Transverse colon (tissue), 4 donors: Measurements from ENCODE around the gene METTL14.

ENCODE experiments used
- POLR2AphosphoS5 ChIP-seq, 3 donors: sonication (generic); formaldehyde crosslinking; IDR thresholded peaks; one replicate each; pipeline ENCODE4 v1.6.1; 2016; ENCODE audit warnings: antibody characterized with exemption in 3 of 3
- TF ChIP-seq, protein P1 (sequence below), 5 experiments: fragments of 200-600 bp in 3 of 5; fragments of 450-650 bp in 2 of 5; sonication (generic) in 3 of 5; IDR thresholded peaks; 1 replicate in 2 of 5; 2 replicates in 3 of 5; pipeline ENCODE4 v1.5.1; 2016 to 2017; ENCODE audit warnings: antibody characterized with exemption in 5 of 5, inconsistent platforms in 3 of 5, mild to moderate bottlenecking in 2 of 5, moderate library complexity in 1 of 5

GRCh38 chr4:118718511-118719170, 33.4 kb downstream of the METTL14 start:
- TF ChIP-seq, protein P1, sequence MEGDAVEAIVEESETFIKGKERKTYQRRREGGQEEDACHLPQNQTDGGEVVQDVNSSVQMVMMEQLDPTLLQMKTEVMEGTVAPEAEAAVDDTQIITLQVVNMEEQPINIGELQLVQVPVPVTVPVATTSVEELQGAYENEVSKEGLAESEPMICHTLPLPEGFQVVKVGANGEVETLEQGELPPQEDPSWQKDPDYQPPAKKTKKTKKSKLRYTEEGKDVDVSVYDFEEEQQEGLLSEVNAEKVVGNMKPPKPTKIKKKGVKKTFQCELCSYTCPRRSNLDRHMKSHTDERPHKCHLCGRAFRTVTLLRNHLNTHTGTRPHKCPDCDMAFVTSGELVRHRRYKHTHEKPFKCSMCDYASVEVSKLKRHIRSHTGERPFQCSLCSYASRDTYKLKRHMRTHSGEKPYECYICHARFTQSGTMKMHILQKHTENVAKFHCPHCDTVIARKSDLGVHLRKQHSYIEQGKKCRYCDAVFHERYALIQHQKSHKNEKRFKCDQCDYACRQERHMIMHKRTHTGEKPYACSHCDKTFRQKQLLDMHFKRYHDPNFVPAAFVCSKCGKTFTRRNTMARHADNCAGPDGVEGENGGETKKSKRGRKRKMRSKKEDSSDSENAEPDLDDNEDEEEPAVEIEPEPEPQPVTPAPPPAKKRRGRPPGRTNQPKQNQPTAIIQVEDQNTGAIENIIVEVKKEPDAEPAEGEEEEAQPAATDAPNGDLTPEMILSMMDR (IDR thresholded peaks at IDR 0.05) = no peak
- no peak for TF ChIP-seq POLR2AphosphoS5 (IDR thresholded peaks at IDR 0.05)
